Cerebellar nuclear complex (tissue), 1 donor: ENCODE data around the gene BTBD19.
"Not testable (repeated sequence)": the region's sequence is repeated elsewhere in the genome, so short reads cannot be mapped to it uniquely, and the experiment has no call there.

Experiments
- DNase-seq, 2 experiments: peaks; one replicate each; lab custom pipeline; 2025; lab: John Stamatoyannopoulos, UW

The BTBD19 gene

GRCh38 chr1:44808938-44809917 is 905 bp downstream of the BTBD19 start:
- DNase-seq = no peak

- DNase-seq = no peak
Observed at GRCh38 chr1:44810101-44810761, 1.9 kb downstream of the BTBD19 start.

- not testable (repeated sequence) for DNase-seq
Observed at GRCh38 chr1:44810762-44811105, 2.4 kb downstream of the BTBD19 start.

DNA sequence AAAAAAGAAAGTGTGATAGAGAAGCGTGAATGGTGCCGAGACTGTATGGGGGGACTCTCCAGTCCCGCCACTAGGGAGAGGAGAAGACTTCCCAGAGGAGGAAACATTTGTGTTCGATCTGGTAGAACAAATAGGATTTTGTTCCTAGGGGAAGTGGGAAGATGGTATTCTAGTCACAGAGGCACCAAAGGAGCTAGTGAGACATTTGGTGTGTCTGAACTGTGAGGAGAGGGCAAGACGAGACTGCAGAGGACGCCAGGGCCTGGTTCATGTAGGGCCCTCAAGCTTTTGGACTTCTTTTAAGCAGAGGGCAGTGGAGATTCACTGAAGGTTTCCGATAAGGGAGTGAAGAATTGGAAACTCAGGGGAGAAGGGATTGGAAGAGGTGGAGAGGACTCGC is 2.9 kb downstream of the BTBD19 start:
- DNase-seq = no peak

DNA sequence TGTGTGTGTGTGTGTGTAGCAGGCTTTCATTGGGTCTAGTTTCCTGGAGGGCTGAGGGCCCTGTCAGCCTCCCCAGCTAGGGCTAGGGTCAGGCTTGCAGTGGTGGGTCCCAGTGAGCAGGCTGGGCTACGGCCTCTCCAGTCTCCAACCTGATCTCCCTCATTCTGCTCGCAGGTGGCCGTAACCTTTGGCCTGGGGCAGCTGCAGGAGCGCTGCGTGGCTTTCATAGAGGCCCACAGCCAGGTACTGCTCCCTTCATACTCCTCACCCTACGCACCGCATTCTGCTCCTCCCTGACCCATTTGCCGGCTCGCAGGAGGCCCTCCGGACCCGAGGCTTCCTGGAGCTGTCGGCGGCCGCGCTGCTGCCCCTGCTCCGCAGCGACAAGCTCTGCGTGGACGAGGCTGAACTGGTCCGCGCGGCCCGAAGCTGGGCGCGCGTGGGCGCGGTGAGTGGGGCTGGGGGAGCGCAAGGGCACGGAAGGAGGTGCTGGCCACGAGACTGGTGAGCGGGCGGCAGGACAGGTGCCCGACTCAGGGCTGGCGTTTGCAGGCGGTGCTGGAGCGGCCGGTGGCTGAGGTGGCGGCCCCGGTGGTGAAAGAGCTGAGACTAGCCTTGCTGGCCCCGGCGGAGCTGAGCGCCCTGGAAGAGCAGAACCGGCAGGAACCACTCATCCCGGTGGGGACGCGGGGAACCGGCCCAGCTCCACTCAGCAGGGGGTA is 4.7 kb downstream of the BTBD19 start:
- no peak for DNase-seq

GRCh38 chr1:44815926-44816325 is 7.6 kb downstream of the BTBD19 start:
- DNase-seq = not testable (repeated sequence)

DNA sequence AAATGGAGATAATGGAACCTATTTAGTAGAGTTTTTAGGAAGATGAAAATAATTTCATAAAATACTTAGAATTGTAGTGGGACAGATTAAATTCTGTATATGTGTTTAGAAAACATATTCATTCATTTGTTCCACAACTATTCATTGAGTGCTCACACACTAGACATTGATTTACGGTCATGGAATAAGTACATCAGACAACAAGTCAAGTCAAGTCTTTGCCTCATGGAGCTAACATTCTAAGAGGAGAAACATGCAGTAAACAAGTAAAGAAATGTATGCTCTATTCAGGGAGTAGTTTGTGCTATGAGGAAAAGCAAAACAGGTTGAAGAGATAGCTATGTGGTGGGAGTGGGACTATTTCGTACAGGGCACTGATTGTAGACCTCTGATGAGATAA is 9.0 kb downstream of the BTBD19 start:
- no peak for DNase-seq

DNA sequence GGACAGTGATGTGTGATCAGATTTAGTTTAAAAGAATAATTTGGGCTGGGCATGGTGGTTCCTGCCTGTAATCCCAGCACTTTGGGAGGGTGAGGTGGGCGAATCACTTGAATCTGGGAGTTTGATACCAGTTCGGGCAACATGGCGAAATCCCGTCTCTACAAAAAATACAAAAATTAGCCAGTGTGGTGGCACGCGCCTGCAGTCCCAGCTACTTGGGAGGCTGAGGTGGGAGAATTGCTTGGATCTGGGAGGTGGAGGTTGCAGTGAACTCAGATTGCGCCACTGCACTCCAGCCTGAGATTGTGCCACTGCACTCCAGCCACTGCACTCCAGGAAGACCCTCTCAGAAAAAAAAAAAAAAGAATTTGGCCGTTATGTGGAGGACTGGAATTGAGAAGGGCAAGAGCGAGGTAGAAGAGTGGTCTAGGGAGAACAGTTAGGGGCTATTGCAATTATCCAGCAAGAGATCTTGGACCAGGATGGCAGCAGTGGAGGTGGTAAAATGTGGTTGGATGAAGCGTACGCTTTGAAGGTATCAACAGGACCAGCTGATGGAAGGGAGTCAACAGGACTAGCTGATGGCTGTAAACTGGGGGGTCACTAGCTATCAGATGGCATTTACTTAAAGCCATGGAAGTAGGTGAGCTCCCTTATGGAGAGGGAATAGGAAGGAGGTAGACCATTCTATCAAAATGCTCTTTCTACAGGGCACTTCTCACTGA is 9.6 kb downstream of the BTBD19 start:
- DNase-seq = no peak

DNA sequence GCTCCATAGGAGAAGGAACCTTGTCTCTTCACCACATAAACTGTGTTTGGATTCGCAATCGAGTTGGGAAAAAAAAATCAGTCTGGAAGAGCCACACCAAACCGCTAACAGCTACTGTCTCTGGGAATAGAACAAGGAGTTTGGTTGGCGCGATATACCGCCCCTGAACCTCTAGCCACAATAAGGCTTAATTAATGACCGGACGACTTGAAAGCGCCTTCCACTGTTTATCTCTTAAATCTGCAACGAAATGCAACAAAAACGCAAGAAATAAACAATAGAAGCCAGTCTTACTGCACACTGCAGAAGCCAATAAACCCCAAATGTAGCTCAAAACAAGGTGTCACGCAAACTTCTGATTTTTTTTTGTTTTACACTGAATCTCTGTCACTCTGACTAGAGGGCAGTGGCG is 10.9 kb downstream of the BTBD19 start:
- DNase-seq = no peak

- DNase-seq = peak in 1 of 2 experiments; percentile 46
Observed at GRCh38 chr1:44819608-44820327, 11.4 kb downstream of the BTBD19 start.

DNA sequence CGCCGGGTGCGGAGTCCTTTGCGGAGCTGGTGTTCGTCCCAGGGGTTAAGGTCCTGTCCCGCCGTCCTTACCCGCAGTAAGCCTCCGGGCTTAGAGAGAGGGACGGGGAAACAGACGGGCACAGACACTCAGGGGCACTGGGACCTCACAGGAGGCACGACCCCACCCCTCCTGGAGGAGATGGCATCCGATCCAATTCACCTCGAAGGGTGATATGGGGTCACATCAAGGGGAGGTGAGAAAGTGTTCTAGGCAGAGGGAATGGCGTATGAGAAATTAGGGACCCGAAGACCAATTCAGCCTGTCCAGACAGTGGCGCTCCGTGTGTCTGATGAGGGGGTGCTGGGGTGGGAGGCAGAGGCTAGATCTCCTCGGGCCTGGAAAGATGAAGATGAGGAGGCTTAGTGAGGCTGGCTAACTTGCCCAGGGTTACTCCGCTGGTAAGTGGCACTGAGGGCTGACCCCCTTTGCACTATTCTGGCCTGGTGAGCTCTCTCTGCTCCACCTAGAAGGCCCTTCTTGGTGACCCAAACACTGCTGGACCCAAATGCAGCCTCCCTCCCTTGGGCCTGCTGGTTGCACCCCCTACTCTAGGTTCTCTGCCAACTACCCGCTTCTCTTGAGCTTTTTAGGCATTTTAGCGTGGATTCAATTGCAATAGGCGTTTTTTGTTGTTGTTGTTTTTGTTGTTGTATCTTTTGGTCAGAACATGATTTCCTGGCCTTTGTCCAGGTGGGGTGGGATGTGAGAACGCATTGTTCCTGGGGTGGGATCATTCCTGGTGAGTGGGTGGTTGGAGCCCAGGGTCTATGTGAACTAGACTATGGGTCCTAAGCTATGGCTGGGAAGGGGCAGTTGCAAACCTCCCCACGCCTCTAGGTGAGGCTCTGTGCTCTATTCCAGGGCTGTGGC is 12.3 kb downstream of the BTBD19 start:
- no peak for DNase-seq

DNA sequence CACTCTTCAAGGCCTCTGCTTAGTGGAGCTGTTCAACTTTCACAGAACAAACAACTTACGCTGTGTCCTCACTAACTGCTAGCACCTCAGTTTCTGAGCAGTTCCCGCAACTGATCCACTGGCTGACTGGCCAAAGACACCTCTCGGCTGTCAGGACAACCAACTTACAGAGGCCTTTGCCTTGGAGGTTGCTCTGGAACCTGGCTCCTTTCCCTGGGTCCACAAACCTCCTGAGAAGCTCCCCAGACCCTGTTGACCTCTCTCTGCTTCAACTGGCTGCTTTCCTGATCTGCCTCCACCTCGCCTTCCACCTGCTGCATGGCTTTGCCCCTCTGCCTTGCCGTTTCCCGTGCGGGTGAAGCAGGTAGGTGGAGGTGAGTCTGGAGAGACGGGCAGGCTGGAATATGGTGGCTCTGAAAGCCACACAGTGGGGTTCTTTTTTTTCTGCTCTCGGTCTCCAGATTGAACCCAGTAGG is 13.0 kb downstream of the BTBD19 start:
- no peak for DNase-seq

DNA sequence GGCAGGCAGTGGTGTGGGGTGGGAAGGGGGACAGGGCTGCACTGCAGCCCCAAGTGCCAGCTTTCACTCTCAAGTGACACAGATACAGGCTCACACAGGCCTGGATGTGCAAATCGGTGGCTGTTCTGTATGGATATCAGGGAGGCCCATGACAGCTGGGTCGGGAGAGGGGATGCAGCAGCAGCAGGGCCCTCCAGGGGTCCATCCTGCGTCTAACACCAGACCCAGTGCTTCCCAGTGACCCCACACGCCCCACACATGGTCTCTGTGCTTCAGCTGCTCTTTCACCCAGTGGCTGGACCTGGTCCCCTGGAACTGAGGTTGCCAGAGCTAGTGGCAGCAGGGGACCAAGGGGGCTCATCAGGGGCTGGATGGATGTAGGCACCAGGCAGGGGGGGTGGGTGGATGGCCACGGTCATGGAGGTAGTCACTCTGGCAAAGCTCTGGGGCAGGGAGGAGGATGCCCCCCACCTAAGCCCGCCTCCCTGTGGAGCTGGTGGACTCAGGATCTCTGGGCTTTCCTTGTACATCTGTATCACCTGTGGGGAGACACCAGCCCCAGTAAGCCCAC is 13.9 kb downstream of the BTBD19 start:
- DNase-seq = no peak

DNA sequence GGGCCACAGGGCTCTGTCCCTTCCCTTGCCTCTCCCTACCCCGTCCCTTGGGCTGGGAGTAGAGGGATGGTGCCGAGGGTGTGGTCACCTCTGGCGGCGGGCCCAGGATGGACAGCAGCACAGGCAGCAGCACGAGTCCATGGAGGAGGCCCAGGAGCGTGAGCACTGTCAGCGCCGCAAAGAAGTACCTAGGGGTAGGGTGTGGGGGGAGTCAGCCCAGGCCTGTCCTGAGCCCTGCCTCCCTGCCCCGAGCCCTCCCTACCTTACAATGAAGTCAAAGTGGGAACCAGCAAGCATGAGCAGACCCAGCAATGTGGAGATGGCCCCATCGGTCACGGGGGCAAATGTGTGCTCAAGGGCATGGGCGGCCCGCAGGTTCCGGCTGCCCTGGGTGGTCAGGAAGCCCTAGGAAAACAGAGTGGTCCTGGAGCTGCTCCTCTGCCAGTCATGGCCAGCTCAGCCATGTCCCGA is 14.7 kb downstream of the BTBD19 start:
- DNase-seq = no peak

GRCh38 chr1:44824392-44824791 is 16.1 kb downstream of the BTBD19 start:
- DNase-seq = not testable (repeated sequence)

DNA sequence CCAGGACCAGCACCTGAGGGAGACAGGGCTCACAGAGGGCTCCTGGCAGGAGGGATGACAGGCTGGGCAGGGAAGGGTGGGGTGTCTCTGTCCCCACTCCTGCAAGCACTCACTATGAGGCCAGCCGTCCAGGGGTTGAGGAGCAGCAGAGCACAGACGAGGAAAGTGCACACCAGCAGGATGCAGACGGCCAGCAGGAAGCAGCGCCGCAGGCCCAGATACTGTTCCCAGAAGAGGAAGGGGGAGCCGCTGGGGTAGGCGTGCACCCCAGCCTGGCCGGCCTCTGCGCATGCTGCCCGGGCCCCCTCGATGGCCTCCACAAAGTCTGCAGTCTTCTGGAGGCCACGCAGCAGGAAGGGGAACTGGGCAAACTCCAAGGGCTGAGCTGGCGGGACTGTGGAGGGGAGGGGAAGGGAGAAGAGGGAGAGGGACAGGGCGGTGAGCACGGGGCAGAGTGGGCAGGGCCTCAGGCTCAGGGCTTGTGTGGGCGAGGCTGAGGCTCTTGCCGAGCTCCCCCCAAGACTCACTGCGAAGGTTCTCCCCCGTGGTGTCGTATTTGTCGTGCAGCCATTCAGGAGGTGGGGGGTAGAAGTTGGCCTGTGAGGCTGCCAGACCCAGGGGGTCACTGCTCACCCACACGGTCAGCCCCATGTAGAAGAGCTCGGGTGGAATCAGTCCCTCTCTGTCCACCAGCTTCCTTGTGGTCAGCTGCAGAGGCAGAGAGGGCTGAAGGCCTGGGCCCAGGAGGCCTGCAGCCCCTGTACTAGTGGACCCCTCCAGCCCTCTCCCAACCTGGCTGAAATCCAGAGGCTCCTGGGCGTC is 18.3 kb downstream of the BTBD19 start:
- DNase-seq = no peak

DNA sequence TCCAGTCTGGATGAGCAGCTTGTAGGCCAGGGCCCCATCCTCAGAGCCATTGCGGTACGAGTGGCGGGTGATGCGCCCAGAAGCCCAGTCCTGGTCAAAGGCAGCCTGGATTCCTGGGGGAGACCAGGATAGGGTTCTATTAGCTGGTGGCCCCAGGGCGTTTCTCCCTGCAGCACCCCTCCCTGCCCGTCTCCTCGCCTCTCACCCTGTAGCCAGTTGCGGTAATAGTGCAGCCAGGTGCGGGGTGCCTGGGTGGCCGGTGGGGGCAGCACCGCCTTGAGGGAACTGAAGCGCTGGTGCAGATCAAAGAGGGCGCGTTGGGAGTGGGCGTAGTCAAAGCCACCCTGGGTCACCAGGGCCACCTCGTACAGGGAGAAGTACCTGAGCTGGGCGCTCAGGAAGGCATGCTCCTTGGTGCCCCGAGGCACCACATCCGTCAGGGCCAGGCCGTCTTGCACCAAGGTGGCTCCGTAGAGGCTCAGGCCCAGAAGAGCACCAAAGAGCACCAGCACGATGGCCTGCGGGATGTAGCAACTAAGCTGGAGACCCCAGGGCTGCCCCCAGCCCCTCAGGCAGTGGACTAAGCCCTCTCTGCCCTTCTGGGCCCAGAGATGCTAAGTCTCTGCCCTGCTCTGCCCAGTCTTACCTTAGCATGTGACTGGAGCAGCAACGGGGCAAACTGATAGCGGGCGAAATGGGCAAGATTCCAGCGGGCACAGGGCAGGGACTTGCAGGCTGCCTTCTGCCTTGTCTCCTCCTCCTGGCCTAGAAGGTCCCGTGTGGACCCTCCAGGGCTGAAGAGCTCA is 19.1 kb downstream of the BTBD19 start:
- DNase-seq = no peak
